CD4-positive, alpha-beta T cell treated with Interleukin-21 for 1 hour (primary cell): ENCODE results near the gene ADCY1.

ENCODE experiments used
- DNase-seq: peaks from one replicate; pipeline ENCODE4 v3.0.0-alpha.2; 2020

ADCY1 gene

DNA sequence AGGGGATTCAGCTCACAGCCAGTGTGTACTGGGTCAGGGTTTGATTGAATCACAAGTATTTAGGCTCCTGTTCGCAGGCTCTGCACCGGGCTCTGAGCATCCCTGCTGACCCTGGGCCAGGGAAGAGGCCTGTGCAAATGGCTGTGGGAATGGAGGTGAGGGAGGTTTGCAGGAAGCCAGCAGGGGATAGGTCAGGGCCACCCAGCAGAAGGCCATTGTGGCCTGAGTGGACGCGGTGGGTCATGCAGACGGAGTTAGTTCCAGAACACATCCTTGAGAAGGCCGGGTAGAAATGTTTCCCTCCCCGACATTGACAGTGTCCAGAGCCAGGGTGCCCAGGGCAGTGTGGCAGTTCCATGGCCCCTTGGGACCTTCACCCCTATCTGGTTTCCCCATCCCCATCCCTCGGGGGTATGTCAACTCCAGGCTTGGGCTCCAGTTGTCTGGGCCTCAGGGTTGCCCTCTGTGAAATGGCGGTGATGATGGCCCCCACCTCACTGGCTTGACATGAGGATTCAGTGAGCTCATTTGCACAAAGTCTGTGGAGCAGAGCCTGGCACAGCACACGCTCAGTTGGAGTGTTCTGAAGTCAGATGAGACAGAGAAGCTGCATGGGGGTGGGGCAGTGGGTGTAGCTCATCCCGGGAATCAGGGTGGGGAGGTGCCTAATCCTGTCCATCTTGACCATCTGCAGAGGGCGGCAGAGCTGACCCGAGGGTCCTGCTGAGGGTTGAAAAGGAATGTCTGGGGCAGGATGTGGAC is 107.6 kb downstream of the ADCY1 start:
- no peak for DNase-seq

DNA sequence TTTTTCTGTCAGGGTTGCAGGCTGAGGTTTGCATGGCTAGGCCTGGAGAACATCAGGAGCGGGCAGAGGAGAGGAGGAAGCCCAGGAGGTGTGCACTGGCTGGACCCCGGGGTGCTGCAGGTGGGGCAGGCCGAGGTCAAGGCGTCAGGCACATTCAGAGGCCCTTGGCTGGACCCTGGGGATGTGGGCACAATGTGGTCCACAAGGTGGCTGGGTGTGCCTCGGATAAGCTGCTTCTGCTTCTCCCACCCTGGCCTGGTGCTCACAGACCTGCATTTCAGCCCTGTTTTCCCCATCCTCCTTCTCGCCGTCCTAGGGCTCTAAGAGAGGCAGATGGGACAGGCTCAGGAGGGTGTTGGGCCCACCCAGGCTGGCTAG is 108.2 kb downstream of the ADCY1 start:
- no peak for DNase-seq

DNA sequence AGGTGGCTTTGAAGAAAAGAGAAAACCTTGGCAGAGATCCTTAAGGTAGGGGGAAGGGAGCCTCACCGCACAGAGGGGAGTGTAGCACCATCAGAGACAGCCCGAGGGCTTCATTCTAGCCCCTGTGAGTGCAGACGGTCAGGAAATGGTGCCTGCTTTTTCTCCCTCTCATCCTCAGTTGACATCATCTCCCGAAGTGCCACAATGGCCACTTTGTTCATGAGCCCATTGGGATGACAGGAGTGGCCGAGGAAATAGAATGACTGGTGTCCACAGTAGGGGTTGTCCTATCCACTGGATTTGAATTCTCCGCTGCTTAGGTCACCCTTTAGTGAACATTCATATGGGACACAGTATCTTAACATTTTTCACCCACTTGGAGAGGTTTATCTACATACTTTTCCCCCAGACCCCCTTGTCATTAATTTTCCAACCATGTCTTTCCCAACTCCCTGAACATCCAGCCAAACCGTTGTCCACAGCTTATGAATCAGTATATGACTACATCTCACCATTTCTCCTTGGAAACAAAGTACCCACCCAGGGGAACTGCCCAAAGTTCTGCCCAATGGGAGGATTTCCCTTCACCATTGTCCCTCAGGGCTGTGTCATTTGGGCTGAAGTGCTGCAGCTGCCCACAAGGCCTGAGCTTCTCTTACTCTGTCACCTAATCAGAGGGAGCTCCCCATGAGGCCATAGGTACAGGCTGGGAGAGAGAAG is 108.8 kb downstream of the ADCY1 start:
- no peak for DNase-seq

DNA sequence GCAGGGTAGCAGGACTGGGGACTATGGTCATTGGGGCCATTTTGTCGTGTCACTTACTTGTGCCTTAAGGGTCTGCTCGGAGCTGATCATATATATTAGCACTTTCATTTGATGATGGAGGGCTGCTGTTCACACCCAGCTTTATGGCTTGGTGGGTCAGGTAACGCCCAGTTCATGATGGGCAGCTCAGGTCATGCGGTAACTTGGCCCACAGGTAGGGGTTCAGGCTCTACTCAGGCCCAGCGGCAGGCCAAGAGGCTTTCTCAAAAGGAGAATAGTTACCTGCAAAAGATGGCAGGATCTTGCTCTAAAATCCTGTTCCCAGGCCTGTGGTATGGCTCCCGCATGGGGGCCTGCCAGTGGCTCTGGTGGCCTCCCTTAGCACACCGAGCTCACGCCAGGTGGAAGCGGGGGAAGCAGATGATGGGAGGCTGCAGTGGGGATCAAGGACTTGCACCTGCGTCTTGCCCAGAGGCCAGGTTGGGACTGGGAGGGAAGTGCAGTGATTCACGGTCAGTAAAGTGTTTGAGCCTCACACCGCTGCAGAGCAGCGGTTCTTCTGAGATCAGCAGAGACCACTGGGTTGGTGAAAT is 109.5 kb downstream of the ADCY1 start:
- DNase-seq: no peak

DNA sequence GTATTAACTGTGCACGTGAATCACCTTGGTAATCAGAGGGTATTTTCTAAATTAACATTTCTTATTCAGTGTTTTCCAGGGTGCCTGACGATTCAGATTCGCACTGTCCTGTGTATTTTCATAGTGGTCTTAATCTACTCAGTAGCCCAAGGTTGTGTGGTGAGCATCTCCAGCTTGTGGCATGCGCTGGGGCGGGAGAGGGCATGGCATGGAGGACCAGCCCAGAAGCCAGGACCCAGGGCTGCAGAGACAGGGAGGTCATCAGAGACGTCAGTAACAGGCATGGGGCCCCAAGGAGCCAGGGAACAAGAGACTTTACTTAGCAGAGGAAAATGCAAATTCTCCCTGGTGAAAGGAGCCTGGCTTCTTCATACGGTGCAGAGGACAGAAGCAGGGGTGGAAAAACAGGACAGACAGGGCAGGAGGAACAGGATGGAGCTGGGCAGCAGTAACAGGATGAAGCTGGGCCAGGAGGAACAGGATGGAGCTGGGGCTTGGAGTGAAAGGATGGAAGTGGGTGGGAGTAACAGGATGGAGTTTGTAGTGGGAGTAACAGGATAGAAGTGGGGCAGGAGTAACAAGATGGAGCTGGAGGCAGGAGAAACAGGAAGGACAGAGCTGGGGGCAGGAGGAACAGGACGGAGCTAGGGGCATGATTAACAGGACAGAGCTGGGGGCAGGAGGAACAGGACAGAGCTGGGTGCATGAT is 110.9 kb downstream of the ADCY1 start:
- DNase-seq: no peak

DNA sequence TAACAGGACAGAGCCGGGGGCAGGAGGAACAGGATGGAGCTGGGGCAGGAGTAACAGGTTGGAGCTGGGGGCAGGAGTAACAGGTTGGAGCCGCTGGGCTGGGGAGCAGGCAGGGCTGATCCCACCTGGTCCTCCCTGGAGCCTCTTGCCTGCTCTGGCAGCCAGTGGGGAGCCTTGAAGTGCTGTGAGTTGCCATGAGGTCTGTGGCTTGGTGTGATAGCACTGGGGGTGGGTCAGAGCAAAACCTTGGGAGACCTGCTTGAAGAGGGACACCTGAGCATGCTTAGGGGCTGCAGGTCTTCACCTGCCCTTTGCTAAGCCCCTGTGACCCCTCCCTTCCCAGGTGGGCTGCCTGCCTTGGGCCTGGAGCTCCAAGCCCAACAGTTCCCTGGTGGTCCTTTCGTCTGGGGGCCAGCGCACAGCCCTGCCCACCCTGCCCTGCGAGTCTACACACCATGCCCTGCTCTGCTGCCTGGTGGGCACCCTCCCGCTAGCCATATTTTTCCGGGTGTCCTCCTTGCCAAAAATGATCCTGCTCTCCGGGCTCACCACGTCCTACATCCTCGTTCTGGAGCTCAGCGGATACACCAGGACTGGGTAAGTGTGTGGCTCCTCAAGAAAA is 111.6 kb downstream of the ADCY1 start:
- no peak for DNase-seq

DNA sequence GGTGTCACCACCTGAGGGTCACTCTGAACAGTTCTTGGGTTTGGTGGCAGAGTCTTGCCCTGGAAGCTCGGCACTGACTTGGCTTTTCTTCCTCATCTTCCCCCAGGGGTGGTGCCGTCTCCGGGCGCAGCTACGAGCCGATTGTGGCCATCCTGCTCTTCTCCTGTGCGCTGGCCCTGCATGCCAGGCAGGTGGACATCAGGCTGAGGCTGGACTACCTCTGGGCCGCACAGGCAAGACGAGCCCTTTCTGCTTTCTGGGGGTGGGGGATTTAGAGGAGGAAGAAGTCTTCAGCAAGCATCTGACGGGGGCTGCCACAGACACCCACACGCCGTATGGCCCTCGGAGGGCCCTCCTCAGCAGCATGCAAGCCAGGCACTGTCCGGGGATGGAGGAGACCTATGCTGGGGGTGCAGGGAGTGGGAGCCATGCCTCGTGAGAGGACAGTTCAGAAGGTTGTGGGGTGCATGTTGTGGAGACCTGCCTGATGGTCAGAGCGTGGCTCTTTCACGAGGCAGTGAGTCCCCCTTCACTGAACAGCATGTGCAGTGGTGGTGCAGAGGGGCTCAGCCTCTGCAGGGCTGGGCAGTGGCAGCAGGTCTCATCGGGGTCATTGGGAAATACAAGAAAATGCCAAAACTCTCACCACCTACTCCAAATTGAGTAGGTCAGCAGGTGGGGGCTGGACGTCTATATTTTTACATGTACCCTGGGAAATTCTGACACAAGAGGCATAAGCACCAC is 112.4 kb downstream of the ADCY1 start:
- no peak for DNase-seq

DNA sequence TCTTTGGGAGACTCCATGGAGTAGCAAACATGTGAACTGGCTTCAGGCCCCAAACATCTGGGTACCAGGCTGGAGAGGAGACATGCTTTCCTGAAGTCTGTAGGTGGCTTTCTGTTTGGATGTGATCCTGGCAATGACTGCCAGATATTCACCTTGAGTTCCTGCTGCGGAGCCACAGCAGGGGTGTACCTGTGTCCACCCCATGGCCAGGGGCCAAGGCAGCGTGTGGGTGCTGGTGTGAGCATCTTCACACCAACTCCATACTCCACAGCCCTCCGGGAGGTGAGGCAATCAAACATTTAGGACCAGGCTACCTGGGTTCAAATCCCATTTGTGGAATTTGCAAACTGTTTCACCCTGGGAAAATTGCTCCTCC is 113.0 kb downstream of the ADCY1 start:
- DNase-seq: no peak

DNA sequence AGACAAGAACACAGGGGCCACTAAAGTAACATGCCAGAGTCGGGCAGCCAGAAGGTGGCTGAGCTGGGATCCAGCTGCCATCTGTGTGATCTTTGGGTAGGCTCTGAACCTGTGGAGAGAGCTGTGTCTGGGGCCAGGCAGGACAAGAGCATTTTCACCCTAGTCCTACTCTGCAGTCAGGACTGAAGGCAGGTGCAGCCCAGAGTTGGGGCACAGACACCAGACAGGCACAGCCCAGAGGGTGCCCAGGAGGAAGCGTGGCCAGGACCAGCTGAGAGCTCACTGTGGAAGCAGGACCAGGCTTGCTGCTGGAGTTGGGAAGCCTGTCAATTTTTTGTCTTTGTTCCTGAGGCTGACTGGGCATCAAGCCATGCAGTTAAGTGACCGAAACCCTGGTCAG is 113.6 kb downstream of the ADCY1 start:
- no peak for DNase-seq

DNA sequence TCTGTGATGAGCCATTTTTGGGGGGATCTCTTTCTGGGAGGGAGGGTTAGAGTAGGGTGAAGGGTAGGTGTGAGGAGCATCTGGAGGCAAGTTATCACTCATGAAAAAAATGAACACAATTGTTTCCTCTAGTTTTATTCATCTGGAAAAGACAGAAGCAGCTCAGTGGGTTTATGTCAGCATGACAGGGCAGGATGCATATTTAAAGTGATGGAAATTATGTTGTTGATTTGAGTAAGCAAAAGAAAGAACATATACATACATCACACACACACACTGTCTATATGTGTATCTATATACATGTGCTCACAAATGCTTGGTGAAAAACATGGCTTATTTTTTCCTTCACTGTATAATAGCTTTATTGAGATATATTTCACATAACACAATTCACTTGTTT is 114.2 kb downstream of the ADCY1 start:
- DNase-seq: no peak

DNA sequence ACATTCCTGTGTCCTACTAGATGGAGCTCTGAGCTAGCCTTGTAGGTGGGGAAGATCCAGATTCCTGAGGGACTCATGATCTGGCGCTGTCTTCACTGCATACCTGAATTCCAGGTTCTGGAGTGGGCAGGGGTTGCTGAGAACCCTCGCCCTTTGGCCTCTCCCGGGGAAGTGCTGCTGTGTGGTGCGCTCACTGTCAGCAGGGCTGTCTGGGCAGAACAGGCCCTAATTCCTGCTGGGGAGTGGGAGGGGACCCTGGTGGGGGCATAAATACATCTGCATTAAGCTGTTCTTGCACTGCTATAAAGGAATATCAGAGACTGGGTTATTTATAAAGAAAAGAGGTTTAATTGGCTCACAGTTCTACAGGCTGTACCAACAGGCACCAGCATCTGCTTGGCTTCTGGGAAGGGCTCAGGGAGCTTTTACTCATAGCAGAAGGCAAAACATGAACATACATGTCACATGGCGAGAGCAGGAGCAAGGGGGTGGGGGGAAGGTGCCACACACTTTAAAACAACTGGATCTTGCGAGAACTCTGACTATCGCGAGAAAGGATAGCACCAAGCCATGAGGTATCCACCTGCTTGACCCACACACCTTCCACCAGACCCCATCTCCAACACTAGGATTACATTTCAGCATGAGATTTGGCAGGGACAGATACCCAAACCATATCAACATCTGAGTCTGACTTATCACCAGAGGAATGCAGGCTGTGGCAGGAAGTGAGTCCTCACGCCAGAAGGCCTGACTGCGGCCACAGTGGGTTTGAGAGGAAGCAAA is 115.0 kb downstream of the ADCY1 start:
- DNase-seq: no peak

DNA sequence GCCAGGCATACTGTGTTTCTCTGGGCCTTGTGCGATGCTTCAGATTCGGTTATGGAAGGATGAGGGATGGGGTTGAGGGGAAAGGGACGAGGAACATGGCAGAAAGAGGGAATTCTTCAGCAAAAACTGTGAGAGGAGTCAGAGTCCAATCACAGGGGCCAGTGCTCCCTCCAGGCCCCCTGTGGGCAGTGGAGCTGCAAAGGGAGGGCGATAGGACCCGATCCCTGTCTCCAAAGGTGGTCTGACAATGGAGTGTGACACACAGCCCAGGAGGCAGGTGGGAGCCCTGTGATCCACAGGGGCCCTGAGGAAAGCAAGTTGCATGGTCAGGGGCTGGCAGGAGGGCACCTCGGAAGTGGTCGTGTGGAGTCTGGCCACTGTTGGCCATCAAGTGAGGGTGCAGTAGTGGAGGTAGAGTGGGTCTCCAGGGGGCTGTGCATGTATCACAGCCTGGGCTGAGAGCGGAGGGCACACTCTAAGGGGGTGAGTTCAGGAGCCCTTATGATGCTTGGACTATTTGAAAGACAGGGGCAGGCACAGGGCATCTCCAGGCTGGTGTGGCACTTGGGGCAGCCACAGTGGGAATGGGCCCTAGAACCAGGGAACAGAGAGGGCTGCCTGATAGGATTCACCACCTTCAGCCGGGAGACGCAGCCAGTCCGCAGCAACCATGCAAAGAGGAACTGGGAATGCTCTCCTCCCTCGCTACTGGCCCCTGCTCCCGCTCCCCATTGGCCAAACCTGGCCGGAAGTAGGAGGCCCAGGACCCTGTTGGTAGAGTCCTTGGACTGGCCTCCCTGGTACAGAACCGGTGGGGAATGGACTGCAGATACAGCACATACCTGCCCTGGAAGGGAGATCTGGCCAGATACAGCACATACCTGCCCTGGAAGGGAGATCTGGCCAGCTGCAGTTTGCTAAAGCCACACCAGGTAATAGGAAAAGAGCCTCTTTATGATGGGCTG is 115.9 kb downstream of the ADCY1 start:
- no peak for DNase-seq

DNA sequence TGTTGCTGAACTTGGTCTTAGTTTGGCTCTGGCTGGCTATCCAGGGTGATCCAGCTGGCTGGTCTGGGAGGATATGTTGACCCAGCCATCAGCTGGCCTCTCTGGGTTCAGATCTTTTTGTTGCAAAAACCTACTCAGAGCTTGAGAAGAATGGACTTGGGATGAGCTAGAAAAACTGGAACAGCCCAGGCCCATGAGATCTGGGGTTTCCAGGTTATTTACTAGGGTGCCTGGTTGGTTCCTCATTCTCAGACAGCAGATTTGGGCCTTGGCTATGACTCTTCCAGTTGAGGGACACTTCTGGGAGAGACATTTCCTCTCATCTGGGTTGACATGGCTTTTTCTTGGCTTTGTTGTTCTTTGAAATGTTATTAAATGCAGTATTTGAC is 116.6 kb downstream of the ADCY1 start:
- DNase-seq: no peak

DNA sequence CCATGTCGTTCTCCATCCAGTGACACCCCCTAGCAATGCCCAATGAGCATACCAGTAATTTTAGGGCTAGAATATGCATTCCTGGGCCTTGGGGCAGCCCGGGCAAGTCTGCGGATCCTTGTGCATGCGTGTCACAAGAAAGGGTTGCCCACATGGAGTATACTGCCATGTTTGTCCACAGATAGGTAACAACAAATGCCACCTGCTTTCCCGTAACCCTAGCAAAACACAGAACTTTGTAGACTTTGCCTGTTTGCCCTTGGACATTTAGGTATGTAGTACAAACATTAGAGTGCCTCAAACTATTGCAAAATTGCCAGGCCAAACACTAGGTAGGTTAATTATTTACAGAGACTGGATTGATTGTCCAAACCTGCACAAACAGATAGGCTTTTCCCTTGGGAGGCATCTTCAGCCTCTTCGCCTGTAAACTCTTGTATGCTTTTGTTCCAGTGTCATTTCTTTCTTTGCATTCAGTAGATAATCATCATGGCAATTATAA is 117.0 kb downstream of the ADCY1 start:
- DNase-seq: no peak

DNA sequence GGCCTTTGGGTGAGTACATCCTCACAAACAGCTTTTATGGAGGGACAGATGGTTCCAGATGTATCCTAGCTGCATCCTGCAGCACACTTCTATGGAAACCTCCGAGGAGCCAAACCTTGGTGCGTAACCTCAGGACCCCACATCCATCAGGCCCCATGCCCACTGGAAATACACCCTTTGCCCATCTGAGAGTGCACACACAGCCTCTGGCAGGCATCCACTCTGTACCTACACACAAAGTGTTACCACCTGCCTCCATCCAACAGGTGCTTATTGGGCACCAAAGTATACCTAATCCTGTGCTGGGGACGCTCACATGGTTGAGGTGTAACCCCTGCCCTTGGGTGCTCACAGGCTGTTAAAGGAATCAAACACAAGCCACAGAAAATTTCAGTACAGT is 117.9 kb downstream of the ADCY1 start:
- DNase-seq: no peak

DNA sequence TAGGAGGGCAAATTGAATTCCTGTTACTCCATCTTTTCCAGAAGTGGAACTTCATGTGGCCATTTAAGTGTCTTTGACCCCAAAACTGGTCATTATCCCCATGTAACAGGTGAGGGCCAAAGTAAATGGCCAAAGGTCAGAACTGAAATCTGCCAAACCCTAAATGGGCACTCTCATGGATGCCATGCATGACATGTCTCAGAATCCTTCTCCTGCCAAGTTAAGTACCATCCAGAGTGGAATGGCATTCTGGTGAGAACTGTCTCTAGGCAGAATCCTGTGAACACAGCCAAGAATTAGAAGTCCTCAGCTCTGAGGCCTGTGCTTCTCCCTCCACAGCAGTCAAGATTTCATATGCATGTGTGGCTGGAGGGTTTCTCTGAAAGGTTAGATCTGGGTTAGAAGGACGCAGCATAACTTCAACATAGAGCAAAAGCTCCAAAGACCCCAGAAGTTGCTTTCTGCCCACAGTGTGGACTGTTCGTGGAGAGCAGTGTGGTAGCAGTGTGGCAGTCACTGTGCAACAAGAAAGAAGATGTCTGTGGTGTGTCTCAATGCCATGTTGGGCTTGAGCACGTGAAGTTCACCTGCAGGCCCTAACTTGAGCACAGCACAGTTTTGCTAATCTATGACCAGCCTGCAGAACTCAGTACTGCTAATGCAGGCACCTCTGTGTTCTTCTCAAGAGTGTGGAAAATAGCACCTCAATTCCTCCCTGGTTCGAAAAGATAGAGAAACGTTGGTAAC is 121.3 kb downstream of the ADCY1 start:
- no peak for DNase-seq

DNA sequence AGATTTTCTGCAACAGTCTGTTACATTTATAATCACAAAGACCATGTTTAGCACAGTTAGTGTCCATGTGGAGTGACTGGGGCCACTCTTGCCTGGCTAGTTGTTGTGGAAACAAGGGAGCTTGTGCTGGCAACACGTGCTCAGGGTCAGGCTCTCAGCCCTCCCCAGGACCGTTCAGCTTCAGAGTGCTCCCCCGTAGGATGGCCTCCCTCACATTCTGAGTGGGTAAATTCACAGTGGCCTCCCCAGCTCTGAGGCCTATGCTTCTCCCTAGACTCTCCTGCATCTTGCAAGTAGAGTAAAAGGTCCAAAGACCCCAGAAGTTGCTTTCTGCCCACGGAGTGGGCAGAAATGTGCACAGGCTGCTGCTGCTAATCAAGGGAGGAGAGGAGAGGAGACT is 122.3 kb downstream of the ADCY1 start:
- DNase-seq: no peak

DNA sequence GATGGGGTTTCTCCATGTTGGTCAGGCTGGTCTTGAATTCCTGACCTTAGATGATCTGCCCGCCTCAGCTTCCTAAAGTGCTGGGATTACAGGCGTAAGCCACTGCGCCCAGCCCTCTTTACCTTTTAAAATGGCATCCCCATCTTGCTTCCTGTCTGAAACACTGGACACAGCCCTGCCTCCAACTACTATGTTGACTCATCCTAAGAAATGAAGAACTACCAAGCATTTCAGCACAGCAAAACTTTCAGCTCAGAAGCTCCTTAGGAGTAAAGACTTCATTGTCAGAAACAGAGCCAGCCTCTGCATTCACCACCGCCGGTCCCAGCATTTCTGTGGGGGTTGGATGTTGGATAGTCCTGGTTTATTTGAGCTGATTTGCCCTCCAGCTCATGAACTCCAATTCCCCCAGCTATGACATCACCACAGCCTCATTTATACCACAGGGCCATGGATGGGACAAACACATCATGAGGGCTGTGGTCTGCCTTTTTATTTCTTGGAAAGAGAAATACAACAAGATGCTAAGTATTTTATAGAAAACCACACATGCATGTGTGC is 123.5 kb downstream of the ADCY1 start:
- no peak for DNase-seq
